ENCODE data around the gene BID.

DNA sequence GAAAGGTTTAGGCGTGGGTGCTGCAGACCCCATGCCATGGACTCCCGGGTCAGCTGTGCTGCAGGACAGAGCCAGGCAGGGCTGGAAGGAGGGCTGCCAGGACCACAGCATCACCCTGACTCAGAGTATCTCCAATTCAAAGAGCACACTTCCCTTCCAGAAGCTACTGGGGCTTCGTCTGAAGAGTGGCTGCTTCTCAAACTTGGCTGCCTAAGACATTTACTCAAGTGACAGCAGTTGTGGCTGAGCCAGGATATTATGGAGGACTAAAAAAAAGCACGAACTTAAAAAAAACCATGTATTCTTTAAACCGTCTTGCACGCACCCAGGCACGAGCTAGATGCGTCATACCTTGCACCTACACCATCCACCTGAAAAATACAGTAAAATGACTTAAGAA is 13.0 kb upstream of the BID start:
- TF ChIP-seq, protein P1, sequence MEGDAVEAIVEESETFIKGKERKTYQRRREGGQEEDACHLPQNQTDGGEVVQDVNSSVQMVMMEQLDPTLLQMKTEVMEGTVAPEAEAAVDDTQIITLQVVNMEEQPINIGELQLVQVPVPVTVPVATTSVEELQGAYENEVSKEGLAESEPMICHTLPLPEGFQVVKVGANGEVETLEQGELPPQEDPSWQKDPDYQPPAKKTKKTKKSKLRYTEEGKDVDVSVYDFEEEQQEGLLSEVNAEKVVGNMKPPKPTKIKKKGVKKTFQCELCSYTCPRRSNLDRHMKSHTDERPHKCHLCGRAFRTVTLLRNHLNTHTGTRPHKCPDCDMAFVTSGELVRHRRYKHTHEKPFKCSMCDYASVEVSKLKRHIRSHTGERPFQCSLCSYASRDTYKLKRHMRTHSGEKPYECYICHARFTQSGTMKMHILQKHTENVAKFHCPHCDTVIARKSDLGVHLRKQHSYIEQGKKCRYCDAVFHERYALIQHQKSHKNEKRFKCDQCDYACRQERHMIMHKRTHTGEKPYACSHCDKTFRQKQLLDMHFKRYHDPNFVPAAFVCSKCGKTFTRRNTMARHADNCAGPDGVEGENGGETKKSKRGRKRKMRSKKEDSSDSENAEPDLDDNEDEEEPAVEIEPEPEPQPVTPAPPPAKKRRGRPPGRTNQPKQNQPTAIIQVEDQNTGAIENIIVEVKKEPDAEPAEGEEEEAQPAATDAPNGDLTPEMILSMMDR (IDR thresholded peaks at IDR 0.05; ENCODE audit: insufficient read depth, low read depth, low read length) = no peak
- no peak for TF ChIP-seq EZH2 (IDR thresholded peaks at IDR 0.05; ENCODE audit: insufficient read depth, low read length)
